Measurements from ENCODE around the gene CHST11.

CHST11 gene

DNA sequence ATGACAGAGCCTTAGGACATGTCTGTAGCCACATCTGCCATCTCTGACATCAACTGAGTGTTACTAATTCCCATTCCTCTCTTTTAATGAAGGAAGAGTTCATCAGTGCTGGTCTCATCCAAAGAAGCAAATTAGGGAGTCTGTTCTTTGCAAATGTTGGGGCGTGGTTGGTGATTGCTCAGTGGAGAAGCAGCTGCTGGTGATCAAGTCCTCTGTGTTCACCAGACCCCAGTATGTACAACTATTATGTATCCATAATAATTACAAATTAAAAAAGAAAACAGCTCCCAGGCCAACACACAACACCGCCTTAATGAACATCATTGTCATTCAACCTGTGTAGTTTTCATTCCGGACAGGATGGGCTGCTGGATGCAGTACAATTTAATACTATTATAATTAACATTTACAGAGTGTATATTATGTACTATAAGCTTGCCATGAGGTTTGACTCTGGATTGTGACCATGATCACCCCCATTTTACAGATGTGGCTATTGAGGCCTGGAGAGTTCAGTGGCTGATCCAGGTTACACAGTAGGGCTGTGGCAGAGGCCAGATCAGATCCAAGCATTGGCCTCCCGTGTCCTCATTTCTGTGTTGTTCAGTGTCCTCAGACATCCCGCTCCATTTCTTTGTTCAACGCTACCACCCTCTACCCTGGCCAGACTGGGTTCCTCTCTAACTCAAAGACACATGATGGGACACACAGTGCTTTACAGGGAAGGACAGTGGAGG is 179.0 kb downstream of the CHST11 start:
- ATAC-seq (ENCODE audit: low read depth): no peak
- peaks cover 20% of the 10 kb centered on the region for H3K36me3 Mint-ChIP-seq
- no peak overlapping the region for H3K4me3 Mint-ChIP-seq
- no peaks in the 10 kb centered on the region for H3K27me3 Mint-ChIP-seq
- peak overlapping the region; percentile 73 for H3K27ac Mint-ChIP-seq
- H3K9me3 Mint-ChIP-seq: peaks cover 5% of the 10 kb centered on the region
- peaks cover 23% of the 10 kb centered on the region for H3K4me1 Mint-ChIP-seq
- no peak for DNase-seq (ENCODE audit: low spot score in 2 of 2)

- Mint-ChIP-seq H3K27ac (peak overlapping the region; percentile 73), H3K9me3 (peaks cover 5% of the 10 kb centered on the region), H3K27me3 (no peaks in the 10 kb centered on the region), H3K4me3 (no peak overlapping the region), H3K36me3 (peaks cover 23% of the 10 kb centered on the region), H3K4me1 (peaks cover 21% of the 10 kb centered on the region)
- no peak for ATAC-seq (ENCODE audit: low read depth)
- DNase-seq (ENCODE audit: low spot score in 2 of 2): no peak
Measured at GRCh38 chr12:104636496-104636895, 179.7 kb downstream of the CHST11 start.

- H3K27ac Mint-ChIP-seq: peak overlapping the region; percentile 100
Measured at GRCh38 chr12:104637604-104638003, 180.9 kb downstream of the CHST11 start.

GRCh38 chr12:104638218-104638850 is 181.6 kb downstream of the CHST11 start:
- Mint-ChIP-seq H3K27me3 (no peaks in the 10 kb centered on the region), H3K9me3 (peaks cover 5% of the 10 kb centered on the region), H3K27ac (peak overlapping the region; percentile 100), H3K4me1 (peaks cover 22% of the 10 kb centered on the region), H3K36me3 (peaks cover 25% of the 10 kb centered on the region), H3K4me3 (no peak overlapping the region)
- no peak for DNase-seq (ENCODE audit: low spot score in 2 of 2)
- no peak for ATAC-seq (ENCODE audit: low read depth)

More at GRCh38 chr12:104637604-104638003, 180.9 kb downstream of the CHST11 start:
- peaks cover 25% of the 10 kb centered on the region for H3K36me3 Mint-ChIP-seq
- no peaks in the 10 kb centered on the region for H3K27me3 Mint-ChIP-seq
- peaks cover 20% of the 10 kb centered on the region for H3K4me1 Mint-ChIP-seq
- ATAC-seq (ENCODE audit: low read depth): no peak
- peaks cover 5% of the 10 kb centered on the region for H3K9me3 Mint-ChIP-seq
- H3K4me3 Mint-ChIP-seq: no peak overlapping the region
- DNase-seq (ENCODE audit: low spot score in 2 of 2): no peak

GRCh38 chr12:104638851-104639240 is 182.1 kb downstream of the CHST11 start:
- peak overlapping the region; percentile 100 for H3K27ac Mint-ChIP-seq
- no peak overlapping the region for H3K4me3 Mint-ChIP-seq
- peaks cover 5% of the 10 kb centered on the region for H3K9me3 Mint-ChIP-seq
- H3K36me3 Mint-ChIP-seq: peaks cover 23% of the 10 kb centered on the region
- no peak for ATAC-seq (ENCODE audit: low read depth)
- no peak for DNase-seq (ENCODE audit: low spot score in 2 of 2)
- H3K4me1 Mint-ChIP-seq: peaks cover 25% of the 10 kb centered on the region
- no peaks in the 10 kb centered on the region for H3K27me3 Mint-ChIP-seq

GRCh38 chr12:104640956-104641355 is 184.2 kb downstream of the CHST11 start:
- no peak for DNase-seq (ENCODE audit: low spot score in 2 of 2)
- no peak for ATAC-seq (ENCODE audit: low read depth)
- peaks cover 20% of the 10 kb centered on the region for H3K36me3 Mint-ChIP-seq
- peak overlapping the region; percentile 100 for H3K27ac Mint-ChIP-seq
- H3K4me3 Mint-ChIP-seq: no peak overlapping the region
- H3K27me3 Mint-ChIP-seq: no peaks in the 10 kb centered on the region
- H3K9me3 Mint-ChIP-seq: peaks cover 5% of the 10 kb centered on the region
- peaks cover 34% of the 10 kb centered on the region for H3K4me1 Mint-ChIP-seq

DNA sequence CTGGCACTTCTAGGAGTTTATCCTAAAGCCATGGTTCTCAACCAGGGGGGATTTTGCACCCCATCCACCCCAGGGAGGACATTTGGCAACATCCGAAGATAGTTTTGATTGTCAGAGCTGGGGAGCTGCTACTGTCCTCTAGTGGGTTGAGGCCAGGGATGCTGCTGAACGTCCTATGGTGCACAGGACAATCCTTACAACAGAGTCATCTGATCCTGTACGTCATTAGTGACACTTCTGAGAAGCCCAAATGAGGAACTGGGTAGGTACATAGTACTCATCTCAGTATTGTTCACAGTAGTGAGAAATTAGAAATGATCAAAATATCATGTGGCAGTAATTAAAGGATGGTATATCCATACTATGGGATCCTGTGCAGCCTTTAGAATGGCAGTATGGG is 185.1 kb downstream of the CHST11 start:
- Mint-ChIP-seq H3K4me1 (peaks cover 40% of the 10 kb centered on the region), H3K36me3 (peaks cover 28% of the 10 kb centered on the region), H3K27ac (peak overlapping the region; percentile 100), H3K9me3 (peaks cover 5% of the 10 kb centered on the region), H3K27me3 (no peaks in the 10 kb centered on the region), H3K4me3 (no peak overlapping the region)
- ATAC-seq (ENCODE audit: low read depth) (peak; percentile 82), DNase-seq (ENCODE audit: low spot score in 2 of 2) (peak; percentile 46 to 66)

- Mint-ChIP-seq H3K27ac (peak overlapping the region; percentile 100), H3K9me3 (peaks cover 5% of the 10 kb centered on the region), H3K4me1 (peaks cover 32% of the 10 kb centered on the region), H3K36me3 (peaks cover 30% of the 10 kb centered on the region), H3K4me3 (peak overlapping the region; percentile 81), H3K27me3 (no peaks in the 10 kb centered on the region)
- DNase-seq (ENCODE audit: low spot score in 2 of 2): peak; percentile 42 to 66
- ATAC-seq (ENCODE audit: low read depth): peak; percentile 75
Measured at GRCh38 chr12:104643093-104643818, 186.5 kb downstream of the CHST11 start.

GRCh38 chr12:104643819-104644669 is 187.3 kb downstream of the CHST11 start:
- peak overlapping the region; percentile 81 for H3K4me3 Mint-ChIP-seq
- peaks cover 30% of the 10 kb centered on the region for H3K36me3 Mint-ChIP-seq
- ATAC-seq (ENCODE audit: low read depth): peak; percentile 28
- H3K4me1 Mint-ChIP-seq: peaks cover 32% of the 10 kb centered on the region
- DNase-seq (ENCODE audit: low spot score in 2 of 2): peak; percentile 23 to 29
- no peaks in the 10 kb centered on the region for H3K27me3 Mint-ChIP-seq
- H3K27ac Mint-ChIP-seq: peak overlapping the region; percentile 100
- H3K9me3 Mint-ChIP-seq: peaks cover 5% of the 10 kb centered on the region

GRCh38 chr12:104648756-104649155 is 192.0 kb downstream of the CHST11 start:
- Mint-ChIP-seq H3K9me3 (no peaks in the 10 kb centered on the region), H3K36me3 (peaks cover 13% of the 10 kb centered on the region), H3K4me3 (no peak overlapping the region), H3K4me1 (peaks cover 40% of the 10 kb centered on the region), H3K27ac (no peak overlapping the region), H3K27me3 (no peaks in the 10 kb centered on the region)
- no peak for ATAC-seq (ENCODE audit: low read depth)
- no peak for DNase-seq (ENCODE audit: low spot score in 2 of 2)

DNA sequence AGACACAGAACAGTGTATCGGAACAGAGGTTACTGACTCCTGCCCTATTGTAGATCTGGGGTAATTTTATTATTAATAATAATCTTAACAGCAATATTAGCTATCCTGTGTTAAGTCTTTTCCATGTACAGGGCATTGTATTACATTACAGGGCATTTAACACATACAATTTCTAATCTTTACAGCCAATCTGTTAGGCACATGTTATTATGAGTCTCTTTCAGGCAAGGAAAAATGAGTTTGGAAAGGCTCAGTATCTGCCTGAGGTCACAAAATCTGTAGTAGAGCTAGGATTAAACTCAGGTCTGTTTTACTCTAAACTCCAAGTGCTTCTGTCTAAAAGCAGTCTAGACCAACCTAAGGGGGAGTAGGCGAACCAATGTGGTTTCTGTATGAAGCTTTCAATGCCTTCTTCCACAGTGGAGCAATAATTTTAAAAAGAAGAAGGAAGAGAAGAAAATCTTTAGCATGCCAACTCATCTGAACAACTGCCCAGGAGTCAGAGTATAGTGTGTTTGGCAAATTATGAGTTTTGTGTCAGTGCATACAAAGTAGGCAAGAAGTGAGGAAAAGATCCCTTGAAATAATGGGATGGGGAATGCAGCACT is 192.6 kb downstream of the CHST11 start:
- H3K36me3 Mint-ChIP-seq: peaks cover 13% of the 10 kb centered on the region
- DNase-seq (ENCODE audit: low spot score in 2 of 2): no peak
- H3K27ac Mint-ChIP-seq: no peak overlapping the region
- no peaks in the 10 kb centered on the region for H3K9me3 Mint-ChIP-seq
- ATAC-seq (ENCODE audit: low read depth): no peak
- H3K27me3 Mint-ChIP-seq: no peaks in the 10 kb centered on the region
- no peak overlapping the region for H3K4me3 Mint-ChIP-seq
- peaks cover 40% of the 10 kb centered on the region for H3K4me1 Mint-ChIP-seq

- no peaks in the 10 kb centered on the region for H3K9me3 Mint-ChIP-seq
- no peak overlapping the region for H3K4me3 Mint-ChIP-seq
- H3K4me1 Mint-ChIP-seq: peaks cover 37% of the 10 kb centered on the region
- DNase-seq (ENCODE audit: low spot score in 2 of 2) (no peak), ATAC-seq (ENCODE audit: low read depth) (no peak)
- H3K27me3 Mint-ChIP-seq: no peaks in the 10 kb centered on the region
- peaks cover 13% of the 10 kb centered on the region for H3K36me3 Mint-ChIP-seq
- no peak overlapping the region for H3K27ac Mint-ChIP-seq
Measured at GRCh38 chr12:104649921-104650320, 193.2 kb downstream of the CHST11 start.

DNA sequence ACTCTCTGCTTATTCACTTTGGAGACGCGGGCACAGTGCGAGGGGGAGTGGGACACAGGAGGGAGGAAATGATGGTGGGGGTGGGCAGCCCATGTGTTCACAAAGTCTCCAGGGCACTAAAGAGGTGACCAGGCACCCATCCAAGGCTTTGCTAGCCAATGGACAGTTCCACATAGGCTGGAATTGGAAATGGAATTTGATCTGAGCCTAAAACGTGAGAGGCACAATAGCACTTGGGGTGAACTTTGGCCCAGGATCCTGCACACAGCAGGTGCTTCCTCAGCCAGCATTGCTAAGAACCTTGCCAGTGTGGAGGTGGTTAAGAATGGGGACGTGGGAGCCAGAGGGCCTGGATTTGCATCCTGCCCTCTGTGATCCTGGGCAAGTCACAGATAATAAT is 193.8 kb downstream of the CHST11 start:
- no peaks in the 10 kb centered on the region for H3K27me3 Mint-ChIP-seq
- H3K4me3 Mint-ChIP-seq: no peak overlapping the region
- H3K27ac Mint-ChIP-seq: no peak overlapping the region
- peaks cover 38% of the 10 kb centered on the region for H3K4me1 Mint-ChIP-seq
- peaks cover 13% of the 10 kb centered on the region for H3K36me3 Mint-ChIP-seq
- H3K9me3 Mint-ChIP-seq: no peaks in the 10 kb centered on the region
- DNase-seq (ENCODE audit: low spot score in 2 of 2) (no peak), ATAC-seq (ENCODE audit: low read depth) (no peak)

Measured in memory B cell (primary cell).